HEK293 (cell line): ENCODE results near the gene VAT1L.
A peak's percentile ranks its signal among the peaks of the same experiment; 100 is the strongest.

Source experiments
- CTCF ChIA-PET: fragments of 350-600 bp; formaldehyde crosslinking; extraction: SDS; loops from one replicate; lab custom pipeline; 2021; ENCODE audit warnings: antibody characterized with exemption; lab: Yijun Ruan, JAX
- POLR2A ChIA-PET: fragments of 300-600 bp; formaldehyde crosslinking; extraction: SDS; loops from one replicate; lab custom pipeline; 2020; ENCODE audit warnings: antibody characterized with exemption, inconsistent platforms; lab: Yijun Ruan, JAX
- H3K27ac ChIP-seq: fragments of 200-500 bp; sonication (Bioruptor generic); 2 replicates; pipeline ENCODE4 v1.5.1; 2014; ENCODE audit warnings: low read depth, low read length, control low read depth, inconsistent platforms; ENCODE audit errors: extremely low read depth
- H3K36me3 ChIP-seq, 2 experiments: fragments of 200-500 bp in 1 of 2; sonication (Bioruptor generic) in 1 of 2; 1 replicate in 1 of 2; 2 replicates in 1 of 2; pipeline ENCODE4 v1.5.1; 2014 to 2017; ENCODE audit warnings: inconsistent platforms in 2 of 2, low read length in 2 of 2; ENCODE audit not compliant: control insufficient read depth in 2 of 2, insufficient read depth in 1 of 2
- H3K4me1 ChIP-seq: fragments of 200-500 bp; sonication (Bioruptor generic); 2 replicates; pipeline ENCODE4 v1.5.1; 2014; ENCODE audit warnings: mild to moderate bottlenecking, low read length, inconsistent platforms; ENCODE audit not compliant: control insufficient read depth, insufficient read depth
- H3K4me3 ChIP-seq: 2 replicates; pipeline ENCODE4 v1.5.1; 2011; ENCODE audit warnings: low read depth, mild to moderate bottlenecking, control low read depth, low read length, moderate library complexity
- H3K9me3 ChIP-seq: fragments of 200-500 bp; sonication (Bioruptor generic); 2 replicates; pipeline ENCODE4 v1.5.1; 2014; ENCODE audit warnings: low read depth, low read length, inconsistent platforms; ENCODE audit not compliant: control insufficient read depth, insufficient read depth
- FEZF1 ChIP-seq: fragments of 450-650 bp; formaldehyde crosslinking; IDR thresholded peaks from 2 replicates; pipeline ENCODE4 v1.5.1; 2016; ENCODE audit warnings: missing biosample characterization, missing genetic modification characterization
- GFI1B ChIP-seq: fragments of 450-650 bp; formaldehyde crosslinking; IDR thresholded peaks from 2 replicates; pipeline ENCODE4 v1.5.1; 2016; ENCODE audit warnings: missing biosample characterization, missing genetic modification characterization
- KLF1 ChIP-seq: fragments of 450-650 bp; formaldehyde crosslinking; IDR thresholded peaks from 2 replicates; pipeline ENCODE4 v1.5.1; 2016; ENCODE audit warnings: missing biosample characterization, missing genetic modification characterization
- MEIS1 ChIP-seq: sonication (generic); formaldehyde crosslinking; IDR thresholded peaks from 2 replicates; pipeline ENCODE4 v1.8.1; 2022; ENCODE audit warnings: missing genetic modification reagents, mild to moderate bottlenecking, borderline replicate concordance
- OSR2 ChIP-seq: fragments of 450-650 bp; formaldehyde crosslinking; IDR thresholded peaks from 2 replicates; pipeline ENCODE4 v1.5.1; 2016; ENCODE audit warnings: missing biosample characterization, missing genetic modification characterization
- PRDM10 ChIP-seq: fragments of 450-650 bp; formaldehyde crosslinking; IDR thresholded peaks from 2 replicates; pipeline ENCODE4 v1.5.1; 2016; ENCODE audit warnings: missing biosample characterization, missing genetic modification characterization
- PRDM4 ChIP-seq: fragments of 450-650 bp; formaldehyde crosslinking; IDR thresholded peaks from 2 replicates; pipeline ENCODE4 v1.5.1; 2017; ENCODE audit warnings: missing biosample characterization, missing genetic modification characterization
- SP7 ChIP-seq: fragments of 450-650 bp; formaldehyde crosslinking; IDR thresholded peaks from 2 replicates; pipeline ENCODE4 v1.5.1; 2016; ENCODE audit warnings: missing biosample characterization, missing genetic modification characterization
- TCF7L2 ChIP-seq: IDR thresholded peaks from 2 replicates; pipeline ENCODE4 v1.6.1; 2011; ENCODE audit warnings: low read depth, mild to moderate bottlenecking, inconsistent platforms, low read length, moderate library complexity, borderline replicate concordance
- YY1 ChIP-seq: fragments of 450-650 bp; formaldehyde crosslinking; IDR thresholded peaks from 2 replicates; pipeline ENCODE4 v1.5.1; 2018; ENCODE audit warnings: missing biosample characterization, missing genetic modification characterization
- ZBTB21 ChIP-seq: fragments of 450-650 bp; formaldehyde crosslinking; IDR thresholded peaks from 2 replicates; pipeline ENCODE4 v1.5.1; 2017; ENCODE audit warnings: missing biosample characterization, missing genetic modification characterization
- ZNF155 ChIP-seq: fragments of 450-650 bp; formaldehyde crosslinking; IDR thresholded peaks from 2 replicates; pipeline ENCODE4 v1.5.1; 2016; ENCODE audit warnings: missing biosample characterization, missing genetic modification characterization
- ZNF16 ChIP-seq: fragments of 450-650 bp; formaldehyde crosslinking; IDR thresholded peaks from 2 replicates; pipeline ENCODE4 v1.5.1; 2016; ENCODE audit warnings: low read depth, missing biosample characterization, missing genetic modification characterization
- ZNF274 ChIP-seq, 2 experiments: fragments of 200-500 bp in 1 of 2; fragments of 450-650 bp in 1 of 2; sonication (Bioruptor generic) in 1 of 2; formaldehyde crosslinking in 1 of 2; IDR thresholded peaks; 2 replicates each; pipeline versions ENCODE4 v1.5.1 to v1.6.1; 2014 to 2016; ENCODE audit warnings: borderline replicate concordance in 1 of 2, inconsistent platforms in 1 of 2, low read length in 1 of 2, missing biosample characterization in 1 of 2, missing genetic modification characterization in 1 of 2
- ZNF324 ChIP-seq: fragments of 450-650 bp; formaldehyde crosslinking; IDR thresholded peaks from 2 replicates; pipeline ENCODE4 v1.5.1; 2016; ENCODE audit warnings: missing biosample characterization, missing genetic modification characterization
- ZNF366 ChIP-seq: fragments of 450-650 bp; formaldehyde crosslinking; conservative IDR thresholded peaks from 2 replicates; pipeline ENCODE4 v1.5.1; 2016; ENCODE audit warnings: missing biosample characterization, missing genetic modification characterization
- ZNF530 ChIP-seq: fragments of 450-650 bp; formaldehyde crosslinking; IDR thresholded peaks from 2 replicates; pipeline ENCODE4 v1.5.1; 2016; ENCODE audit warnings: low read depth, missing biosample characterization, missing genetic modification characterization
- ZNF558 ChIP-seq: fragments of 450-650 bp; formaldehyde crosslinking; IDR thresholded peaks from 2 replicates; pipeline ENCODE4 v1.5.1; 2016; ENCODE audit warnings: missing biosample characterization, missing genetic modification characterization
- ZNF571 ChIP-seq: fragments of 450-650 bp; formaldehyde crosslinking; IDR thresholded peaks from 2 replicates; pipeline ENCODE4 v1.5.0; 2017; ENCODE audit warnings: missing biosample characterization, missing genetic modification characterization
- ZNF624 ChIP-seq: fragments of 450-650 bp; formaldehyde crosslinking; IDR thresholded peaks from 2 replicates; pipeline ENCODE4 v1.5.1; 2017; ENCODE audit warnings: missing biosample characterization, missing genetic modification characterization
- ZNF629 ChIP-seq: fragments of 450-650 bp; formaldehyde crosslinking; IDR thresholded peaks from 2 replicates; pipeline ENCODE4 v1.5.1; 2017; ENCODE audit warnings: missing biosample characterization, missing genetic modification characterization
- ZNF639 ChIP-seq: fragments of 450-650 bp; formaldehyde crosslinking; IDR thresholded peaks from 2 replicates; pipeline ENCODE4 v1.5.1; 2016; ENCODE audit warnings: missing biosample characterization, missing genetic modification characterization
- ZNF654 ChIP-seq: fragments of 450-650 bp; formaldehyde crosslinking; IDR thresholded peaks from 2 replicates; pipeline ENCODE4 v1.5.1; 2016; ENCODE audit warnings: low read depth, missing biosample characterization, missing genetic modification characterization
- ZNF660 ChIP-seq: fragments of 450-650 bp; IDR thresholded peaks from 2 replicates; pipeline ENCODE4 v1.5.1; 2018; ENCODE audit warnings: missing biosample characterization, mild to moderate bottlenecking, missing genetic modification characterization
- TF ChIP-seq, protein P1 (sequence below): fragments of 450-650 bp; formaldehyde crosslinking; IDR thresholded peaks from 2 replicates; pipeline ENCODE4 v1.5.1; 2016; ENCODE audit warnings: missing biosample characterization, missing genetic modification characterization

Gene VAT1L

DNA sequence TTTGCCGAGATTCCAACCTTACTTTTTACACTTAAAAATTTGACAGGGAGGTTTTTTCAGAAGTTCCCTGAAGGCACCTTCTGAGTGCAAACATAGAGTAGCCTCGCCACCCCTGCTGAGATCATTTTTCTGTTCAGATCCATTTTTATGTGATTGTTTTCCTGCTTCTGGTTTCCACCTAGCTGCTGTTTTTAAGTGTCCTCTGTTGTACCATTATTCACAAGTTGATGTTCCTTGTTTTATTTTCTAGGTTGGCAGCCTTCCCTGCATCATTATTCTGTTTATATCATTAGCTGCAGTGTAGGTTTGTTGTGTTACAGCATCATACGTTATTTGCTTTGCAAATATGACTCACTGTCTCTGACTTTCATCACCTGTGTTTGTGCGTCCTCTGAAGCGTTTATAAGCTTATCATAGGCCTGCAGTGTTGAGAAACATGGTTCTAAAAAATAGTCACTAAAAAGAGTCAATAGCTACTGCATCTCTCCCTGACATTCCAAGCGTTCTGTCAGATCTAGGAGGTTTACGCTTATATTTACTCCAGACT is 117.1 kb downstream of the VAT1L start:
- no peaks in the 10 kb centered on the region for H3K9me3 ChIP-seq
- POLR2A ChIA-PET: no interaction called here
- TF ChIP-seq PRDM4 (tag by site-specific recombination) (no peak), PRDM10 (tag by site-specific recombination) (peak; percentile 34; the same call in 1 of the 2 replicates), ZNF530 (tag by site-specific recombination) (no peak), ZNF639 (tag by site-specific recombination) (0 out of 2 replicates have a peak, but pooled peaks have one; percentile 43), ZBTB21 (peak; percentile 55), ZNF366 (tag by site-specific recombination) (0 out of 2 replicates have a peak, but pooled peaks have one; percentile 13), ZNF629 (tag by site-specific recombination) (peak; percentile 62), OSR2 (peak; percentile 92)
- TF ChIP-seq, protein P1, sequence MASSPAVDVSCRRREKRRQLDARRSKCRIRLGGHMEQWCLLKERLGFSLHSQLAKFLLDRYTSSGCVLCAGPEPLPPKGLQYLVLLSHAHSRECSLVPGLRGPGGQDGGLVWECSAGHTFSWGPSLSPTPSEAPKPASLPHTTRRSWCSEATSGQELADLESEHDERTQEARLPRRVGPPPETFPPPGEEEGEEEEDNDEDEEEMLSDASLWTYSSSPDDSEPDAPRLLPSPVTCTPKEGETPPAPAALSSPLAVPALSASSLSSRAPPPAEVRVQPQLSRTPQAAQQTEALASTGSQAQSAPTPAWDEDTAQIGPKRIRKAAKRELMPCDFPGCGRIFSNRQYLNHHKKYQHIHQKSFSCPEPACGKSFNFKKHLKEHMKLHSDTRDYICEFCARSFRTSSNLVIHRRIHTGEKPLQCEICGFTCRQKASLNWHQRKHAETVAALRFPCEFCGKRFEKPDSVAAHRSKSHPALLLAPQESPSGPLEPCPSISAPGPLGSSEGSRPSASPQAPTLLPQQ (tag by site-specific recombination): peak; percentile 31; the same call in 1 of the 2 replicates
- TF ChIP-seq, all 188 proteins: peak for 7
- Histone ChIP-seq H3K27ac (no peak overlapping the region), H3K4me3 (no peak overlapping the region), H3K36me3 (no peaks in the 10 kb centered on the region), H3K4me1 (peaks cover 3% of the 10 kb centered on the region; the same call in 1 of the 2 replicates)
- CTCF ChIA-PET: interaction anchor here (2.0 kb wide), 1 partner anchor 13 kb away, joined by 5 read pairs; no protein-coding TSS in a partner anchor

DNA sequence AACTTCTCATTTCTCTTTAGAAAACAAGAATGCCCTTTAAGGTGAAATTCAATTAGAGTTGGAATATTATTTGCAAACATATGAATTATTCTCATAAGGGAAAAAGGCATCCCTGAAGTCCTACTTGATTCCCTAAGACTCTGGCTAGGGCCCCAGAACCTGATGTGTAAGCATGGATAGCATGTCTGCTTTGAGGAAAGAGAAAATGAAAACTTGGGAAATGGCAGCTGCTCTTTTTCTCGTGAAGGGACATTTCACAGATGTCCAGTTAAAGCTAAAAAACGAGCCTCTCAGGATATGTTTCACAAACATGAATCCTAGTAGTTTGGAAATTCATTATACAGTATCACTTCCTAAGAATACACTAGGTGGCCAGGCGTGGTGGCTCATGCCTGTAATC is 121.7 kb downstream of the VAT1L start:
- H3K36me3 ChIP-seq: no peaks in the 10 kb centered on the region
- H3K9me3 ChIP-seq: no peaks in the 10 kb centered on the region
- ChIA-PET CTCF (interaction anchor here (0.6 kb wide), 1 partner anchor 660 kb away, joined by 3 read pairs; no protein-coding TSS in a partner anchor), POLR2A (no interaction called here)
- TF ChIP-seq ZNF324 (tag by site-specific recombination): no peak
- TF ChIP-seq ZNF660 (tag by site-specific recombination): no peak
- TF ChIP-seq ZNF624: no peak
- no peak for TF ChIP-seq MEIS1 (CRISPR knock-in tag)
- TF ChIP-seq ZNF155 (tag by site-specific recombination): no peak
- no peak for TF ChIP-seq FEZF1
- no peak for TF ChIP-seq SP7 (tag by site-specific recombination)
- no peak for TF ChIP-seq ZNF16 (tag by site-specific recombination)
- no peak for TF ChIP-seq ZNF274 (IDR thresholded peaks at IDR 0.05; ENCODE audit: low read length)
- TF ChIP-seq ZNF274 (tag by site-specific recombination; IDR thresholded peaks at IDR 0.05; ENCODE audit: borderline replicate concordance): no peak
- no peak for TF ChIP-seq YY1 (tag by site-specific recombination)
- TF ChIP-seq ZNF558 (tag by site-specific recombination): no peak
- no peak for TF ChIP-seq ZNF654 (tag by site-specific recombination)
- TF ChIP-seq ZNF571: no peak
- TF ChIP-seq KLF1 (tag by site-specific recombination): no peak
- no peak for TF ChIP-seq TCF7L2
- TF ChIP-seq GFI1B: no peak
- TF ChIP-seq, all 188 proteins: peak for 0
- Histone ChIP-seq H3K4me1 (peaks cover 3% of the 10 kb centered on the region; the same call in 1 of the 2 replicates), H3K27ac (no peak overlapping the region), H3K4me3 (no peak overlapping the region)
